ENCODE measurements around the gene OXSR1.
"Not testable (repeated sequence)": the region's sequence is repeated elsewhere in the genome, so short reads cannot be mapped to it uniquely, and the experiment has no call there.

Gene OXSR1

DNA sequence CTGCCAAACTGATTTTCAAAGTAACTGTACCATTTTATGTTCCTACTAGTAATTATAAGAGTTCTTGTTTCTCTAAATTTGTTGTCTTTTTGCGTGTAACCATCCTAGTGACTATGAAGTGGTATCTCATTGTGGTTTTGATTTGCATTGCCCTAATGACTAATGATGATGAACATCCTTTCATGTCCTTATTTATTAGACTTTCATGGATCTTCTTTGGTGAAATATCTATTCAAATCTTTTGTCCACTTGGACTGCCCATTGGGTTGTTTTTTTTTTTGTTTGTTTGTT, 3.6 kb downstream of the OXSR1 start:
- DNase-seq, result no peak

DNA sequence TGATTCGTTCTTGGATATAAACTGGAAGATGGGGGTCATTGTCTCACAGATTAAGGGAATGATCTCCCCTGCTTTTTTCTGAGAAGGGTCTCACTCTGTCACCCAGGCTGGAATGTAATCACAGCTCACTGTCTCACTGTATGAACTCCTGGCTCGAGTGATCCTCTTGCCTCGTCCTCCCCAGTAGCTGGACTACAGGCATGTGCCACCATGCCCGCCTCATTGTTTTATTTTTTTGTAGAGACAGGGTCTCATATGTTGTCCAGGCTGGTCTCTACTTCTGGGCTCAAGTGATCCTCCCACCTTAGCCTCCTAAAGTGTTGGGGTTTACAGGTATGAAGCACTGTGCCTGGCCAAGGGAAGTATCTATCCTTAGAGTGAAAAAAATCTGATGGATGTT, 5.4 kb downstream of the OXSR1 start:
- no peak for DNase-seq

DNA sequence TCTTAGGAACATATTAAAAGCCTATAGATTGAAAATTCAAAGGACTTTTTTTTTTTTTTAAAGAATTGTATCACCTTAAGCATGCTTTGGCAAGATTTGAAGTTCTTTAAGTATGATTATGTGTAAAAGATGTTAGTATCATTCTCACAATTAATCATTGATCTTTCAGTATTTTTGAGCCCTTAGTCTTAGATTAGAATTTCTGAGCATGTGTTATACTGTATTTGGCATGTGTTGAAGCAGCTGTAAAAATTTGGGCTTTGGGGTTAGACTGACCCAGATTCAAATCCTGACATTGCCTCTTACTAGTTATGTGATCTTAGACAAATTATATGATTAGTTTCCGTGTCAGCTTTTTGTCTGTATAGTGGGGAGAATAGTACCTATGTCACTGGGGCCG, 6.3 kb downstream of the OXSR1 start:
- no peak for DNase-seq

DNA sequence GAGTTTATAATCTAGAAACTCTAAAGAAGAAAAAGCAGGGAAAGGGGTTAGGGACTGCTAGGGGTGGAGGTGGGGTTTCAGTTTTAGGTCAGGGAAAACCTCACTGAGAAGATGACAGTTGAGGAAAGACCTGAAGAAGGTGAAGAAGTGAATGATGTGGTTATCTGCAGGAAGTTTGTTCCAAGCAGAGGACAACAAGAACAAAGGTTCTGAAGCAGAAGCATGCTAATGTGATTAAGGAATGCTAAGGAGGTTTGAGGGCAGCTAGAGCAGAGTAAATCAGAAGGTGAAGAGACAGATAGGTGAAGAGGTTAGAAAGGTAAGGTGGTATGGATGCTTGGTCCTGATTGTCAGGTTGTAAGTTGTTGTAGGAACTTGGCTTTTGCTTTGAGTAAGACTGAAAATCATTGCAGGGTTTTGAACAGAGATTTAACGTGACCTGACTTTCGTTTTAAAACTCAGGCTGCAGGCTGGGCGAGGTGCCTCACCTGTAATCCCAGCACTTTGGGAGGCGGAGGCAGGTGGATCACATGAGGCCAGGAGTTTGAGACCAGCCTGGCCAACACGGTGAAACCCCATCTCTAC, 8.6 kb downstream of the OXSR1 start:
- DNase-seq, result no peak

DNA sequence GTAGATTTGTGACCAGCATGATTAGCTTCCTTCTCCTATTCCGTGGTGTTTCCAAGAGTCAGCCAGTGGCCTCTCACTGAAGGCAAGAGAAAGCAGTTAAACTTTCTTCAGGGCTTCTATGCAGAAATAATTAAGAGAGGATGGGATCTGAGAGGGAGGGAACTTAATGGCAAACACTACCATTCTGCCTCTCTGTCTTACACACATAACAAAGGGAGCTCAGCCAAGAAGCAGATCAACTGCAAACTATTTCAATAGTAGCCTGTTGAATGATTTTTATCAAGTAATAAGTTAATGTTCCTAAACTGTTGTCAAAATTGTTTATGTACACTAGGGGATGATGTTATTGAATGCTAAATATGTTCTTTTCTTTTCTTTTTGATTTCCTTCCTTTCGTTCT, 11.8 kb downstream of the OXSR1 start:
- DNase-seq, result no peak

DNA sequence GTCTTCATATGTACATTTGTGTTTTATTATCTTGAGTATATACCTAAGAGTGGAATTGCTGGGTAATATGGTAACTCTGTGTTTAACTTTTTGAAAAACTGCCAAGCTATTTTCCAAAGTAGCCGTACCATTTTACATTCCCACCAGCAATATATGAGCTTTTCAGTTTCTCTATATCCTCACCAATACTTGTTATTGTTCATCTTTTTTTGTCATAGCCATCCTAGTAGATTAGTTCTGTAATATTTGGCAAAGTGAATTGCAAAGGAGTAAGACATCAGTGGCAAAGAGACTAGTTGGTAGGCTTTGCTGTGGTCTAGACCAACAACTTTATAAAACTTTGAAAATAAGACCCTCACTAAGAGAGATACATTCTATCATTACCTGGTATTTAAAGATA, 21.4 kb downstream of the OXSR1 start:
- DNase-seq, result no peak

DNA sequence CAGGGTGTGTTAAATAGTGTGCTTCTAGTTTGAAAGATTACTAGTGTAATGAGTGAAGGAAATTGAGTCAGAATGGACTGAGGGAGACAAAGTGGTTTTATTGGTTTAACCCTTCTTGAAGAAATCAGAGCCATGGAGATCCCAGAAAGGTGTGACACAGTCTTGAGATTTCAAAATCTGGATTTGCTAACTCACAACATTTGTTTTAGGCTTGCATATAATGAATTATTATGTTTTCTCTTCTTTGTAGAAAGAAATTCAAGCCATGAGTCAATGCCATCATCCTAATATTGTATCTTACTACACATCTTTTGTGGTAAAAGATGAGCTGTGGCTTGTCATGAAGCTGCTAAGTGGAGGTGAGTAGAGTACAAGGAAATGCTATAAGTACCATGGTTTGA, 25.1 kb downstream of the OXSR1 start:
- no peak for DNase-seq

DNA sequence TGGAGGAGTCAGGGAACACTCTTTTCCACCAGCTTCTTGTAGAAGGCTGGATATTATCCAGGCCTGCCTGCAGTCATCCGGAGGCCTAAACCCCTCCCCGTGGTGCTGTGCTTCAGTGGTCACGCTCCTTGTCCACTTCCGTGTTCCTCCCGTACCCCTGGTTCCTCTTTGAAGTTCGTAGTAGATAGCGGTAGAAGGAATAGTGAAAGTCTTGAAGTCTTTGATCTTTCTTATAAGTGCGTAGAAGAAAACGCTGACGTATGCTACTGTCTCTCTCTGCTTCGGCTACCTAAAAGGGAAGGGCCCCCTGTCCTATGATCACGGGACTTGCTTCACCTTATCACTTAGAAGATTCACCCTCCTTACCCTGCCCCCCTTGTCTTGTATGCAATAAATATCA, 37.6 kb downstream of the OXSR1 start:
- not testable (repeated sequence) for DNase-seq

DNA sequence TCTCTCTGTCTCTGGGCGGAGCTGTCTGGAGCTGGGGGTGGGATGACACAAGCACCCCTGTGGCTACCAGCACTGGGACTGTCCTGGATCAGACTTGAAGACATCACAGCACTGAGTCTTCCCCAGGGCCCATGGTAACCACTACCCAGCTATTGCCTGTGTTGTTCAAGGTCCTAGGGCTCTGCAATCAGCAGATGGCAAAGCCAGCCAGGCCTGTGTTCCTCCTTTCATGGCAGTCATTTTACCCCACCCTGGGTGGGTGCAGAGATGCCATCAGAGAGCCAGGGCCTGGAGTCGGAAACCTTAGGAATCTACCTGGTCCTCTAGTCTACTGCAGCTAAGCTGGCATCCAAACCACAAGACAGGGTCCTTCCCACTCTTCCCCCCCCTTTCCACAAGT, 38.4 kb downstream of the OXSR1 start:
- DNase-seq, result no peak

DNA sequence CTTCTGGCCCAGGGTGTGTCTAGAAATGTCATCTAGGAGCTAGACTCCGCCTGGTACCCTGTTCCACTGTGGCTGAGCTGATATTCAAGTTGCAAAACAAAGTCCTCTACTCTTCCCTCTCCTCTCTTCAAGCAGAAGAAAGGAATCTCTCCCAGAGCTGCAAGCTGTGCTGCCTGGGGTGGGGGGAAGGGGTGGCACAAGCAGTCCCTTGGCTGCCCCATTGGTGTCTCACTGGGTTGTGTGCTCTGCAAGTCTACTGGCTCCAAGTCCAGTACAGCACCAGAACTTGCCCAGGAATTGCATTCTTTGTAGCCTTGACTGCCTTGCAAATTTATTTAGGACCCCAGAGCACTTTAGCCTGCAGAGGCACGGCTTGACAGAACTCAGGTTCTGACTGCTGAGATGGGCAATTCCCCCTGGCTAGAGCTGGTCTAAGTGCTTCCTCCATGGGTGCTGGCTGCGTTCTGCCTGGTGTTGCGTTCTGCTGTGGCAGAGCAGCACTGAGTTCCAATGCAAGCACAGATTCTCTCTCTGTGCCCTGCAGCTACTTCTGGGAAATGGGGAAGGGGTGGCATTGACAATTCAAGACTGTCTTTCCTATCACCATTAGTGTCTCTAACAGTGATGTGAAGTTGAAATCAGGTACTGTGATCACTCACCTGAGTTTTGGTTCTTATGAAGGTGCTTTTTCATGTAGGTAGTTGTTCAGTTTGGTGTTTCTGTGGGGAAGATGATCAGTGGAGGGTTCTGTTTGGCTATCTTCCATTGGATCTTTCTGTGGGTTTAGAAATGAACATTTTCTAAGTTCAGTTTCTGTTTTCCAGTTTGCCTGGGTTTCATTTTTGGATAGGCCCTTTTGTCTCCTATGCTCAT, 39.5 kb downstream of the OXSR1 start:
- no peak for DNase-seq

DNA sequence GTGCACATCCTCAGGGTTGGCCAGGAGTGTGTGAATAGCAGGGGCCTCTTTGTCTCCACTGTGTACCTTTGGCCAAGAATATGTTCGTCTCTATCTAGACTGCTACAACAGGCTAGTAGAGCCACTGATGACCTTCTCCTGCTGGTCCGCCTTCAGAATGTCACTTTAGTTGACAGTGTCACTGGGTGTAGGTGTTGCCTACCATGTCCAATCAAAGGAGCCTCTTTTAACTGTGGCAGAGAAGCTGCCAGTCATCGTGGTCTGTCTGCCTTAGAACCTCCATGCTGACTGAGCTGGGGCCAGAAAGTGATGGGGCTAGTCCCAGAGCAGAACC, 40.1 kb downstream of the OXSR1 start:
- peak in 1 of 2 donors; percentile 12 for DNase-seq

DNA sequence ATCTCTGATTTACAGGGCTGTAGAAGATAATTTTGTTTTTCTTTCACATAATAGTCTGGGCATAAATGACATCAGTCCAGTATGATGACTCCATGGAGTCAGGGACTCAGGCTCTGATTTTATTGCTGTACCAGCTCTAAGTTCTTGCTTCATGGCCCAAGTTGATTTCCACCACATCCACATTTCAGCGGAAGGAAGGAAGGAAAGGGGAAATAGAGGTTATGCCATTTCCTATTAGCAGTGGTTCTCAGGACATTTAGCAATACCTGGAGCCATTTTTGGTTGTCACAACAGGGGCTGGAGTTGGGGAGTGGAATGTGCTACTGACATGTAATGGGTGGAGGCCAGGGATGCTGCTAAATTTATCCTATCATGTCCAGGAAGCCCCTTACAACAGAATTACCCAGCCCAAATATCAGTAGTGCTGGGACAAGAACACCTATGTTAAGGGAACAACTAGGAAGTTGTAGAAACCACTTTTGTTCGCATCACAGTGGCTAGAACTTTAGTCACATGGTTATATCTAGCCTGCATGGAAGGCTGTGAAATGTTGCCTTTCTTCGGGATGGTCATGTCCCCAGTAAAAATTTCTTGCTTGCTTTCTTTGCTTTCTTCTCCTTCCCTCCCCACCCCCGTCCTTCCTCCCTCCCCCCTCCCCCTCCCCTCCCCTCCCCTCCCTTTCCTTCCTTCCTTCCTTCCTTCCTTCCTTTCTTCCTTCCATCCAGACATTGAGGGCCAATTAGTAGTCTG, 42.1 kb downstream of the OXSR1 start:
- no peak for DNase-seq

DNA sequence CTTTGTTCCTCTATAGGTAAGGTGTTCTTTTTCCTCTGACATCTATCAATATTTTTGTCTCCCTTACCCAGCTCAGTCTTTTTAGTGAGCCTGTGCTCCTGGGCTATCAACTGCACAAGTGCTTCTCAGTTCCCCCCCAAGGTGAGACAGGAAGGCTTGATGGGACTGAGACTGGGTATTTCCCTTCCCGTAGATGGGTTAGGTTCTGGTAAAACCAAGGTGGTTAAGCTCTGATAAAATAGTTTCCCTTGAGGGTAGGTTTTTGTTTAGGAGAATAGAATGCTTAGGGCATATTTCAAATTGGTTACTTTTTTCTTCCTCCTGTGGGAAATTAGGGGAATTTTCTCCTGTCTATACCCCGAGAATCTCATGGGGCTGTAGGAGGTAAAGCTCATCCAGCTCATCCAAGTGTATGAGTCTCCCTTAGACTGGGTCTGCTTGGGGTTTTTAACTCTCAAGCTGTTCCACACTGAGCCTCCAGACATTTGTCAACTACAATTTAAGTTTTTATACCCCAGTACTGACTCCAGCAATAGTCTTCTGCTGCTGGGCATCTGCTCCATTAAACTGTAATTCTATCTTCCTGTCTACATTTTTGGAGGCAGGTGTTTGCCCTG, 44.9 kb downstream of the OXSR1 start:
- DNase-seq, result no peak

DNA sequence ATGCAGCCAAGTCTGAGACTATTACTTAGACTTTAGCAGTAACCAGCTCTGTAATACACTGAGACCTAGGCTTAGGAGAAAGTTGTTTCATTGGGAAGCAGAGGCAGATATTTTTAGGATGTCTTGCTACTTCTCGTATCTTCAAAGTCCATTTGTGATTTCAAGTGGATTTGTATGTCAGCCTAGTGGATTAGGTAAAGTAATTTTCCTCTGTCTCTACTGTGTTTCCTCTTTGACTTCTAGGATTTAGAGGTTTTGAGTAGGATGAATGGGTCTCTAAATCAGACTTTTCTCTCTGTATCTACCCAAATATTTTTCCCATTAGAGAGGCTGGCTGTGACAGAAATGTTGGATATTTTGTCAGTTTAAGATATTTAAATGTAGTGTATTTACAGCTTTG, 46.8 kb downstream of the OXSR1 start:
- DNase-seq, result no peak

DNA sequence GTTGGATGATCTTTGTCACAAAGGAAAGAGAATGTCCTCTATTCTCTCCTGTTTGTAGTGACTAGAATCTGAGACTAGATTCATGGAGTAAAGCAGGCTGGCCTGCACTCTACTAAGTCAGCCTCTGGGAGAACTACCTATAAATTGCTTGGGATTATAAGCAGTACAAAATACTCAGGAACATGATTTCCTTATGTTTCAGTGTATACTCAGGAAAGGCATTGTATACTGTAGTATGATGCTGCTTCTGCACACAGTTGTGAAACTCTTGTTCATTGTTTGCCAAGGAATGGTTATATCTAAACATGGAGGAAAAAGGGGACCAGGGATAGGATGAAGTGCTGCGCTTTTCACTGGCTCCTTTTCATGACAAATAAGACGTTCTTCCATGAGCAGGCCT, 49.2 kb downstream of the OXSR1 start:
- DNase-seq, result no peak

DNA sequence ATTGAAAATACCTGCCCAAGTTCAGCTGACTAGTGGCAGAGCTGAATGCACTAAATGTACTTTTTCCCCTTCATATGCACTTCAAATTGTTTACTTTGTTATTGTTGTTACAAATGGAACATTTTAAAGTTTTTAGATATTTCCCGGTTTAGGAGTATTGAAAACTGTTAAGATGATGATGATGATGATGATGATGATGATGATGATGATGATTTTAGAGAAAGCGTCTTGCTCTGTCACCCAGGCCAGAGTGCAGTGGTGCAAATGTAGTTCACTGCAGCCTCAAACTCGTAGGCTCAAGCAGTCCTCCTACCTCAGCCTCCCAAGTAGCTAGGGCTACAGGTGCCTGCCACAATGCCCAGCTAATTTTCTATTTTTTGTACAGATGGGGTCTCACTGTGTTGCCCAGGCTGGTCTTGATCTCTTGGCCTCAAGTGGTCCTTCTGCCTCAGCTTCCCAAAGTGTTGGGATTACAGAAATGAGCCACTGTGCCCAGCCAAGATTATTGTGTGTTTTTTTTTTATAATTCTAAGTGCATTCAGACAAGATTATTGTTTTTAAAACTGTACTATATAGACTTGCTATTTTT, 54.4 kb downstream of the OXSR1 start:
- DNase-seq, result no peak

DNA sequence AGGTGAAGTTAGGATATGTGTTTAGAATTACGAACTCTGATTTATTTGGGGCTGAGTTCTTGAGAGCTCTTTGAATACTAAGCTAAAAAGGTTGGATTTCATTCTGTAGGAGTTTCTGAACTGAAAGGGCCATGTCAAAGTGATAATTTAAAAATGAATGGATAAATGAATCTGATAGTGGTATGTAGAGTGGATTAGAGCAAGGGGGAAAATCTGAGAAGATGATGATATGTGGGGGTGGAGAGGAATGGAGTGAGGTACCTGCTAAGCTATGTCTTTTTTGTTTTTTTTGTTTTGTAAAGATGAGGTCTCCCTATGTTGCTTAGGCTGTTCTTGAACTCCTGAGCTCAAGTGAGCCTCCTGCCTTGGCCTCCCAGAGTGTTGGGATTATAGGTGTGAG, 55.7 kb downstream of the OXSR1 start:
- no peak for DNase-seq

DNA sequence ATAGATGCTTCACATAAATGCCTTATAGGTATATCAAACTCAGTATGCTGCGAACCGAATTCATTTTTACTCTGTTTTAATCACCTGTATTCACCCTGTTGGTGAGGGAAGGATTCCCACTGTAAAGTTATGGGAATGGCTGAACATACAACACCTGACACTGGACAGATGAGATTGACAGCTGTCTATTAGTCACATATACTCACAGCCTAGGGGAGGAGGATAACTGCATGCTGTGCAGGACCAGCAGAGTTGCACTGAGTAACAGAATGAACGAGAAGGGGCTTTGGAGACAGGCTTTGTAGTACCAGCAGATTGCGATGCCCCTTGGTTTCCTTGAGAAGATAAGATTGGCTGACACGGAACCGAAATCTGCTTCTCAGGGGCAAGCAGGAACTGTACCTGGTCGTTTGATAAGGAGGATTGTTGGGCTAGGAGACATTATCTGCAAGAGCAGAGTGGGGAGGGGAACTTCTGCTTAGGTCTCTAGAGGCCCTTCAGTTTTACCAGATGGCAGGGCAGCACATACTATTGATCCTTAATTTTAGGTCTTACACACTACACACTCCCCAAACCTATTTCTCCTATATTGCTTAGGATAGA, 56.8 kb downstream of the OXSR1 start:
- DNase-seq, result no peak

DNA sequence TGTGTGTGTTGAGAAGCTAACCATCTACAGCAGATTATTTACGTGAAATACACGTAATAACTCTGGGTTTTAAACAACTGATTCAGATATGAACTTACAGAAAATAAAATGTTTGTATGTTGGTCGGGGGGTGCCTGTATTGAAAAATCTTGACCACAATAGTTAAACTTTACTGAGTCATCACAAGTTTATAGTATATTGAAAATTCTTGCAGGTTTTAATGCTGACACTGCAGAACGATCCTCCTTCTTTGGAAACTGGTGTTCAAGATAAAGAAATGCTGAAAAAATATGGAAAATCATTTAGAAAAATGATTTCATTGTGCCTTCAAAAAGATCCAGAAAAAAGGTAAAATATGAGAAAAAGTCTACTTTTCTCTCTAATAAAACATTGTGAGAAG, 59.0 kb downstream of the OXSR1 start:
- DNase-seq, result no peak

DNA sequence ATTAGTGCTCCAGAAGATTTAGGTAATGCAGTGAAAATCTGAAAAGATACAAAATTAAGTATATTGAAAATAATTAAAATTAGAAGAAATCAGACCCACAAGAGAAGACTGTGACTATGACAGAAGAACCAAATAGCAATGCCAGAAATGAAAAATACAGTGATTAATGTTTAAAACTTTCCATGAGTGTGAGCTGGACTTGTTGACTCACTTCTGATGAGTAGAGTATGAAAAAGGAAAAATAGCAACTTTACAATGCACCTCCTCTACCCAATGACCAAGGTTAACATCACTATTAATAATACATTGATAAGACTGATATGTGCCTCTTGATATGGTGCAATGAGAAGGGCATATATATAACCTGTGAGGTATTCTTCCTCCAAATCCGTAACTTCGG, 60.9 kb downstream of the OXSR1 start:
- DNase-seq, result no peak

DNA sequence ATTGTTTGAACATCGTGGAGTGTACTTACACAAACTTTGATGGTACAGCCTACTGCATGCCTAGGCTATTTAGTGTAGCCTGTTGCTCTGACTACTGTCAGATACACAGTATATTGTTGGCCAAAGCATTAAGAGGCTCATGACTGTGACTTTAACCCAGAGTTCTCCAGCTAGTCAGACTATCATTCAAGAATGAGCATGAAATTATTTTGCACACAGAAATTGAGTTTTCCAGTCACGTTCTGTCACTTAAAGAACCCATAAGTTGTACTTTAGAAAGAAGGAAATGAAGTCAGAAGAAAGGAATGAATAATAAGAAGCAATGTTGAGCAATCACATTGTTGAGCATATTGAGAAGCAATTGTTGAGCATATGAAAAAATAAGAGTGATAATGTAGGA, 62.7 kb downstream of the OXSR1 start:
- DNase-seq, result no peak

DNA sequence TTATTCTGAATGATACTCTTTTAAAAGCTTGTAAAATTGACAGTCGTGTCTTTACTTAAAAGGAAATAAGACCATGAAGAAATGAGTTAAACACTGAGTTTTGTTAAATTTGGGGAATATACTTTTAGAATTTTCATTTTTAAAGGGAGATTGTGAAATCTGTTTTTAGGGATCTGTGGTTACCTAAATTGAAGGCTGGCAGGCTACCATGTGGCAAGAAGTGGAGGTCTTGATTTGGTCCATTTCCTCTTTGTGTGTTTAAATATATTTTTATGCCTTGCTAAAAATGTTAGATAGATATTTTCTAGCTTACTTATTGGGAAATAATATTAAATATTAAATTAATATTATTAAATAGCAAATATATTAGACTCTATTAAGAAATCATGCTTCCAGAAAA, 63.7 kb downstream of the OXSR1 start:
- no peak for DNase-seq

DNA sequence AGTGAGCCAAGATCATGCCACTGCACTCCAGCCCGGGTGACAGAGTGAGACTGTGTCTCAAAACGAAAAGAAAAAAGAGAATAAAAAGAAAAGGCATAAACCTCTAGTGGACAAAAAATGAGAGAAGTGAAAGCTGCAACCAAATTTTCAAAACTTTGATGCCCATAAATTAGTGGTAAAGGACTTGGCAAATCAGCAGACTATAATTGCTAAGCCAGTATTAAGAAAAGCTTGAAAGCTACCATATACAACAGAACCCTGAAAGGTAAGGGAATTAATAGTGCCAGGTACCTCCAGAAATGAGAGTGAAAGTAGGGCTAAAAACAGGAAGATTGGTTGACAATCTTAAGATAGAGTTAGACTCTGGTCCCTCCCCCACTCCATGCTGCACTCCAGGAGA, 67.4 kb downstream of the OXSR1 start:
- no peak for DNase-seq

Data from stimulated activated CD4-positive, alpha-beta T cell treated with anti-CD3 and anti-CD28 coated beads, Interleukin-2, amount 100 ng/mL, for 48 hours (primary cell).